HEK293 (cell line): ENCODE measurements around the gene BAD.

Source experiments
- BCL11A ChIP-seq: fragments of 450-650 bp; formaldehyde crosslinking; IDR thresholded peaks from 2 replicates; pipeline ENCODE4 v1.5.1; 2016; ENCODE audit warnings: low read depth, missing biosample characterization, missing genetic modification characterization
- CTCF ChIP-seq: fragments of 450-650 bp; formaldehyde crosslinking; IDR thresholded peaks from 2 replicates; pipeline ENCODE4 v1.5.1; 2016; ENCODE audit warnings: missing biosample characterization, missing genetic modification characterization
- YY1 ChIP-seq: fragments of 450-650 bp; formaldehyde crosslinking; IDR thresholded peaks from 2 replicates; pipeline ENCODE4 v1.5.1; 2018; ENCODE audit warnings: missing biosample characterization, missing genetic modification characterization
- ZFP3 ChIP-seq: fragments of 450-650 bp; formaldehyde crosslinking; IDR thresholded peaks from 2 replicates; pipeline ENCODE4 v1.5.1; 2016; ENCODE audit warnings: low read depth, missing biosample characterization, missing genetic modification characterization
- ZNF274 ChIP-seq, 2 experiments: fragments of 200-500 bp in 1 of 2; fragments of 450-650 bp in 1 of 2; sonication (Bioruptor generic) in 1 of 2; formaldehyde crosslinking in 1 of 2; IDR thresholded peaks; 2 replicates each; pipeline versions ENCODE4 v1.5.1 to v1.6.1; 2014 to 2016; ENCODE audit warnings: borderline replicate concordance in 1 of 2, inconsistent platforms in 1 of 2, low read length in 1 of 2, missing biosample characterization in 1 of 2, missing genetic modification characterization in 1 of 2
- ZNF302 ChIP-seq: fragments of 450-650 bp; formaldehyde crosslinking; IDR thresholded peaks from 2 replicates; pipeline ENCODE4 v1.5.1; 2016; ENCODE audit warnings: missing biosample characterization, missing genetic modification characterization, low read depth
- ZNF350 ChIP-seq: fragments of 450-650 bp; formaldehyde crosslinking; IDR thresholded peaks from 2 replicates; pipeline ENCODE4 v1.5.0; 2017; ENCODE audit warnings: missing biosample characterization, mild to moderate bottlenecking, missing genetic modification characterization
- ZNF488 ChIP-seq: fragments of 450-650 bp; formaldehyde crosslinking; IDR thresholded peaks from 2 replicates; pipeline ENCODE4 v1.5.1; 2016; ENCODE audit warnings: missing biosample characterization, missing genetic modification characterization

DNA sequence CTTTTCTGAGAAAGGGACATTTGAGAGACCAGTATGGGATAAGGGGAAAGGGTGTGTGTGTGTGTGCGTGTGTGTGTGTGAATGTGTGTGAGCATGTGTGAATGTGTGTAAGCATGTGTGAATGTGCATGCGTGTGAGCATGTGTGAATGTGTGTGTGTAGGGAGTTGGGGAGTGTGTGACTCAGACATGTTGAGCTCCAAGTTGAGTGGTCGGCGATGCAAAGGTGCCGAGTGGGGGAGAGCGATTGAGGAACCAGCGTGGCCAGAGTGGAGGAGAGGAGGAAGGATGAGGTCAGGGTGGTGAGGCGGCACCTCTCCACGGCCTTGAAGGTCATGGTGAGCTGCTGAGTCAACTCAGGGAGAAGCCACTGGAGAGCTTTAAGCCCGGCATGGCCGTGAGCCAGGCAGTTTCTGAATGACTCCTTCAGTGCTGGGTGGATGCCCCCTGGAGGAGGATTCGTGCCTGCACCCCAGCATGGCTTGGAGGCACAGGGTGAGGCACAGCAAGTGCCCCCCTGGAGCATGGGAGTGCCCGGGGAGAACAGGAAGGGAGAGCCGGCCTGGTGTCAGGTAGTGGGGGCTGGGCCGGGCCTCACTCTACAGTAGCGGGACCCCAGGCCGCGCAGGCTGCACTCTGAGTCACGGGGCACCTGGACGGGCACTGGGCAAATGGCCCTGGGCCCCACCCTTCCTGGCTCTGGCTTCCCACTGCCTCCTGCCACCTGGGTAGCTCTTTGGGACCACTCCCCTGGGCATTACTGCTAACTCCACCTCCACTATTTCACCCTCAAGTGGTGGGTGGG, 47.3 kb upstream of the BAD start:
- TF ChIP-seq ZFP3 (tag by site-specific recombination) (no peak), ZNF302 (tag by site-specific recombination) (no peak), CTCF (peak; percentile 60), YY1 (tag by site-specific recombination) (no peak), ZNF350 (tag by site-specific recombination) (no peak), ZNF274 (IDR thresholded peaks at IDR 0.05; ENCODE audit: low read length) (no peak), ZNF274 (tag by site-specific recombination; IDR thresholded peaks at IDR 0.05; ENCODE audit: borderline replicate concordance) (no peak), BCL11A (tag by site-specific recombination) (no peak), ZNF488 (tag by site-specific recombination) (no peak)
